ENCODE data around the gene LGALS7. TPM values are rescaled to one million over a fixed set of nuclear protein-coding genes. Genes with fewer than 3 reads are reported as not detected.

LGALS7 gene
- total RNA-seq, 1 experiment from 2014 or later = 1.9 TPM

- no peak overlapping the region for H3K4me3 ChIP-seq (ENCODE audit: insufficient read depth, low read depth, low read length)
- peaks cover 57% of the 10 kb centered on the region for H3K36me3 ChIP-seq (replicated peaks; ENCODE audit: control insufficient read depth, insufficient read depth, low read length)
- no peaks in the 10 kb centered on the region for H3K27me3 ChIP-seq (ENCODE audit: control insufficient read depth, insufficient read depth, low read length)
- no peak for DNase-seq
Measured at GRCh38 chr19:38725469-38726283, 47.6 kb downstream of the LGALS7 start.

- H3K36me3 ChIP-seq (replicated peaks; ENCODE audit: control insufficient read depth, insufficient read depth, low read length) = peaks cover 65% of the 10 kb centered on the region
- H3K4me3 ChIP-seq (ENCODE audit: insufficient read depth, low read depth, low read length) = no peak overlapping the region
- DNase-seq = no peak
- H3K27me3 ChIP-seq (ENCODE audit: control insufficient read depth, insufficient read depth, low read length) = no peaks in the 10 kb centered on the region
Measured at GRCh38 chr19:38723990-38724854, 49.1 kb downstream of the LGALS7 start.

GRCh38 chr19:38723606-38723965 lies 49.7 kb downstream of the LGALS7 start:
- peaks cover 70% of the 10 kb centered on the region for H3K36me3 ChIP-seq (replicated peaks; ENCODE audit: control insufficient read depth, insufficient read depth, low read length)

GRCh38 chr19:38722947-38723605 lies 50.2 kb downstream of the LGALS7 start:
- Histone ChIP-seq H3K4me3 (ENCODE audit: insufficient read depth, low read depth, low read length) (no peak overlapping the region), H3K36me3 (replicated peaks; ENCODE audit: control insufficient read depth, insufficient read depth, low read length) (peaks cover 72% of the 10 kb centered on the region), H3K27me3 (ENCODE audit: control insufficient read depth, insufficient read depth, low read length) (no peaks in the 10 kb centered on the region)
- no peak for DNase-seq

More at GRCh38 chr19:38723606-38723965, 49.7 kb downstream of the LGALS7 start:
- H3K4me3 ChIP-seq (ENCODE audit: insufficient read depth, low read depth, low read length) = no peak overlapping the region
- no peaks in the 10 kb centered on the region for H3K27me3 ChIP-seq (ENCODE audit: control insufficient read depth, insufficient read depth, low read length)
- no peak for DNase-seq

- DNase-seq = no peak
- Histone ChIP-seq H3K4me3 (ENCODE audit: insufficient read depth, low read depth, low read length) (no peak overlapping the region), H3K36me3 (replicated peaks; ENCODE audit: control insufficient read depth, insufficient read depth, low read length) (peaks cover 80% of the 10 kb centered on the region), H3K27me3 (ENCODE audit: control insufficient read depth, insufficient read depth, low read length) (no peaks in the 10 kb centered on the region)
Measured at GRCh38 chr19:38721979-38722773, 51.1 kb downstream of the LGALS7 start.

- H3K4me3 ChIP-seq (ENCODE audit: insufficient read depth, low read depth, low read length) = no peak overlapping the region
- H3K36me3 ChIP-seq (replicated peaks; ENCODE audit: control insufficient read depth, insufficient read depth, low read length) = peaks cover 79% of the 10 kb centered on the region
- no peaks in the 10 kb centered on the region for H3K27me3 ChIP-seq (ENCODE audit: control insufficient read depth, insufficient read depth, low read length)
- DNase-seq = no peak
Measured at GRCh38 chr19:38721496-38721895, 51.8 kb downstream of the LGALS7 start.

Other genes starting within 250 kb of the LGALS7 start
- gene MAP4K1, start 155.6 kb downstream of the LGALS7 start, total RNA-seq (2014; rRNA removed; shearing (Covaris generic)) = 8.2 and 13.7 TPM in 2 replicates
- 408 and 422 TPM in 2 replicates for gene EIF3K, start 154.3 kb downstream of the LGALS7 start, total RNA-seq (2014; rRNA removed; shearing (Covaris generic))
- 163 and 226 TPM in 2 replicates for gene ACTN4, start 125.9 kb downstream of the LGALS7 start, total RNA-seq (2014; rRNA removed; shearing (Covaris generic))
- gene CAPN12, start 29.0 kb downstream of the LGALS7 start, total RNA-seq (2014; rRNA removed; shearing (Covaris generic)) = 3.0 and 5.4 TPM in 2 replicates
- not detected in 2 replicates for gene LGALS7B, start 15.7 kb upstream of the LGALS7 start, total RNA-seq (2014; rRNA removed; shearing (Covaris generic))
- not detected in 2 replicates for gene LGALS4, start 39.4 kb upstream of the LGALS7 start, total RNA-seq (2014; rRNA removed; shearing (Covaris generic))
- gene ECH1, start 58.3 kb upstream of the LGALS7 start, total RNA-seq (2014; rRNA removed; shearing (Covaris generic)) = 97.6 and 109 TPM in 2 replicates
- 454 and 591 TPM in 2 replicates for gene HNRNPL, start 76.5 kb upstream of the LGALS7 start, total RNA-seq (2014; rRNA removed; shearing (Covaris generic))
- gene RINL, start 104.8 kb upstream of the LGALS7 start, total RNA-seq (2014; rRNA removed; shearing (Covaris generic)) = 34.0 and 40.5 TPM in 2 replicates
- gene SIRT2, start 126.1 kb upstream of the LGALS7 start, total RNA-seq (2014; rRNA removed; shearing (Covaris generic)) = 11.6 and 11.8 TPM in 2 replicates
- 26.0 and 30.6 TPM in 2 replicates for gene NFKBIB, start 126.5 kb upstream of the LGALS7 start, total RNA-seq (2014; rRNA removed; shearing (Covaris generic))
- 0.07 TPM in 1 of 2 replicates, not detected in the other for gene CCER2, start 138.7 kb upstream of the LGALS7 start, total RNA-seq (2014; rRNA removed; shearing (Covaris generic))
- 65.9 and 75.6 TPM in 2 replicates for gene SARS2, start 157.2 kb upstream of the LGALS7 start, total RNA-seq (2014; rRNA removed; shearing (Covaris generic))
- 106 and 115 TPM in 2 replicates for gene MRPS12, start 157.4 kb upstream of the LGALS7 start, total RNA-seq (2014; rRNA removed; shearing (Covaris generic))
- gene FBXO17, start 202.2 kb upstream of the LGALS7 start, total RNA-seq (2014; rRNA removed; shearing (Covaris generic)) = 22.2 and 25.3 TPM in 2 replicates

Measured in H7 (cell line).